GF-D8 (cell line): ENCODE measurements around the gene ZKSCAN1.
A peak's percentile ranks its signal among the peaks of the same experiment; 100 is the strongest.

Source experiments
- DNase-seq: peaks from one replicate; lab custom pipeline; 2025; lab: John Stamatoyannopoulos, UW

Gene ZKSCAN1

GRCh38 chr7:100081535-100082102, 66.2 kb downstream of the ZKSCAN1 start, which contains the start of gene ZNF3:
ZNF3 (minus strand) TSS chr7:100081723; CDS start chr7:100077357, 4,366 bp downstream.
- DNase-seq, result peak; percentile 97

GRCh38 chr7:100082978-100083377, 67.6 kb downstream of the ZKSCAN1 start:
- no peak for DNase-seq

DNA sequence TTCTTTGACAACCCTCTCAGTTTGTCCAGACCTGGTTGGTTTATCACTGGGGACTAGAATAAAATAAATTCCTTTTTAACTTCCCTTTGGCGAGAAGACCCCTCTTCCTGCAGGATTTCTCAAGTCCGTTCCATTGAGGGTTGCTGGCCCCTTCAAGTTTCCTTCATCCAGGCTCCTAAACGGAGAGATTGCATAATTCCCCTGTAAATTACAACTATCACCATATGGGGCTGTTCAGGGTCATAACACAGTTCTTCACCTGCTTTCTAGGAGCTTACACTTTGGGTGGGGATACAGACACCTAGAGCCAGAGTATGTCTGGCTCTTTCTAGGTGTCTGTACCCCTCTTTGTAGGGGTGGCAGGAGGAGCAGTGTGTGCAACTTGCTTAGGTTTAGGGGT, 70.1 kb downstream of the ZKSCAN1 start:
- DNase-seq, result peak; percentile 34

DNA sequence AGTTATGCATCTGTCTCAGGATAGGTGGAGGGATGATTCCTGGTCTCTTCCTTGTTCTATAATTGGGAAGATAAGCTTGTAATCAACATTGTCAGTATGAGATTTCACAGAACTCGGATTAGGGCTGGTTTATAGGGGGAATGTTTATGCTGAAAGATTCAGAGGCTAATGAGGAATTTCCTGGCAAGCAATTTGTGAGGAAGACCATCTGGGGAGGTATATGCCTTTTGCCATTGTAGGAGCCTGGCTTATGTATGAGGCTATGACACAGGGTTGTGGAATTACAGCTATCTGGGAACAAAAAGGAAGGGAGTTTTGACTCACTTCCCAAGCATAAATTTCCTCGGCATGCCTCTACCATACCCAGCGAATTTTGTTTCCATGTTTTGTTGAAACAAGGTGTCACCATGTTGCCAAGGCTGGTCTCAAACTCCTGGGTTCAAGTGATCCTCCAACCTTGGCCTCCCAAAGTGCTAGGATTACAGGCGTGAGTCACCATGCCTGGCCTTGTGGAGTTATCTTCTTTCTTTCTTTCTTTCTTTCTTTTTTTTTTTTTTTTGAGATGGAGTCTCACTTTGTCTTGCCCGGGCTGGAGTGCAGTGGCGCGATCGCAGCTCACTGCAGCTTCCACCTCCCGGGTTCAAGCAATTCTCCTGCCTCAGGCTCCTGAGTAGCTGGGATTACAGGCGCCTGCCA, 71.8 kb downstream of the ZKSCAN1 start:
- no peak for DNase-seq

GRCh38 chr7:100088095-100088620, 72.8 kb downstream of the ZKSCAN1 start:
- DNase-seq, result no peak

DNA sequence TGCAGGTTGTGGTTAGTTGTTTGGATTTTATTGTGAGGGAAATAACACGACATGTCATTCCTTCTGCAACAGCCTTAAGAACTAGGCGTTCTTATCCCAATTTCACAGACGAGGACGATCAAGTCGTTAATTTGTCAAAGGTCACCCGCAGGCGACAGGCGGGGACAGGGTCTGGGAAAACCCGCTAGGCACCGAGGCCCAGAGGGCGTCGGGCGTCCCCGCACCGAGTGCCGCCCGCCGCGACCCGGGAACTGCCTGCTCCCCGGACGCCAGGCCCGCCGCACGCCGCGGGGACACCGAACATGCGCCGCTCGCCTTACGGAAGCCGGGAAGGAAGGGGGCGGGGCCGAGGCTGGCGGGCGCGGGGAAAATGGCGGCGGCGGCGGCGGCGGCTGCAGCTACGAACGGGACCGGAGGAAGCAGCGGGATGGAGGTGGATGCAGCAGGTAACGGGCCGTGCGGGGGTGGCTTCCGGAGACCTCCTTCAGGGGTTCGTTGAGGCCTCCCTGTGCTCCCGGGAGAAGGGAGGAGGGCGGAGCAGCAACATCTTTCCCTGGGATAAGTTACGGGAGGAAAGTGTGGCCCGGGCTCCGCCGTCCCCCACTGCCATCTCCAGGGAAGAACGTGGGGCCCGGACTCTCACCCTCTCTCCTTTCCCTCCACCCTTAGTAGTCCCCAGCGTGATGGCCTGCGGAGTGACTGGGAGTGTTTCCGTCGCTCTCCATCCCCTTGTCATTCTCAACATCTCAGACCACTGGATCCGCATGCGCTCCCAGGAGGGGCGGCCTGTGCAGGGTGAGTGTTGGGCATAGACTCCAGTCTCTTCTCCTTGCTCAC, 73.4 kb downstream of the ZKSCAN1 start, which contains the start of gene COPS6:
Gene COPS6 (plus strand): TSS at position 349 of the 837 bp plus-strand sequence. CDS start 22 bp downstream, at position 371.
- DNase-seq, result peak; percentile 45

- DNase-seq, result no peak
Observed at GRCh38 chr7:100089458-100090196, 74.2 kb downstream of the ZKSCAN1 start.

DNA sequence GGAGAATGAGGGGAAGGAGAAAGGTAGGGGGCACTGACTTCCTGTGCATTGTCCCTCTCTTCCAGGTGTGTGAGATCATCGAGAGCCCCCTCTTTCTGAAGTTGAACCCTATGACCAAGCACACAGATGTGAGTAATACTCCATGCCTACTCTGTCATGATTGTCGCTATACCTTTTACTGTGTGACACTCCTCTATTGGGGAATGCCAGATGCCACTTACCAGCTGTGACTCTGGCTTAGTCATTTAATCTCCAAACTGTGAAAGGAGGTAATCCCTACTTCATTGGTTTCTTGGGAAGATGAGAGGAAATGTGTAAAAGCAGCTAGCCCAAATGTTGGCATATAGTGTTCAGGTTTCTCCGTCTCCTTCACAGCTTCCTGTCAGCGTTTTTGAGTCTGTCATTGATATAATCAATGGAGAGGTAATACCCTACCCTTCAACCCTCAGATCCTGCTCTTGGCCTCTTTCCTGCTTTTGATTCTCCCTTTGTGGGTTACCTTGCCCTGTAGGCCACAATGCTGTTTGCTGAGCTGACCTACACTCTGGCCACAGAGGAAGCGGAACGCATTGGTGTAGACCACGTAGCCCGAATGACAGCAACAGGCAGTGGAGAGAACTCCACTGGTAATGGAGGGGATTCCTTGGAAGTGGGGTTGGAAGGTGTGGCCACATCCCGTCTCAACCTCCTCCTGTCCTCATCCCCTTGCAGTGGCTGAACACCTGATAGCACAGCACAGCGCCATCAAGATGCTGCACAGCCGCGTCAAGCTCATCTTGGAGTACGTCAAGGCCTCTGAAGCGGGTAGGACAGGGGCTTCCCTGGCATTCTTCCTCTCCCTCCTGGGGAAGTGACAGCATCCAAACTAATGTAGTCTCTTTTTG, 75.4 kb downstream of the ZKSCAN1 start:
- no peak for DNase-seq
